SJSA1 (cell line): ENCODE results near the gene GAK. TPM values are rescaled to one million over a fixed set of nuclear protein-coding genes. Genes with fewer than 3 reads are reported as not detected.
"Not testable (repeated sequence)": the region's sequence is repeated elsewhere in the genome, so short reads cannot be mapped to it uniquely, and the experiment has no call there.

Experiments
- DNase-seq, 2 experiments: peaks; one replicate each; pipeline ENCODE4 v3.0.0-alpha.2; 2015 to 2020; ENCODE audit warnings: low spot score in 2 of 2, low read depth in 1 of 2
- H3K27ac ChIP-seq: fragments of 250-450 bp; sonication (Bioruptor Pico); 2 replicates; pipeline ENCODE4 v1.5.1; 2020; ENCODE audit warnings: mild to moderate bottlenecking, moderate library complexity
- H3K27me3 ChIP-seq: fragments of 250-450 bp; sonication (Bioruptor Pico); replicated peaks from 2 replicates; pipeline ENCODE4 v1.5.1; 2020; ENCODE audit warnings: mild to moderate bottlenecking, moderate library complexity
- H3K36me3 ChIP-seq: fragments of 250-450 bp; sonication (Bioruptor Pico); 2 replicates; pipeline ENCODE4 v1.5.1; 2020; ENCODE audit warnings: mild to moderate bottlenecking
- H3K4me1 ChIP-seq: fragments of 250-450 bp; sonication (Bioruptor Pico); replicated peaks from 2 replicates; pipeline ENCODE4 v1.6.1; 2021; ENCODE audit warnings: mild to moderate bottlenecking
- H3K4me3 ChIP-seq: fragments of 250-450 bp; sonication (Bioruptor Pico); 2 replicates; pipeline ENCODE4 v1.5.1; 2020; ENCODE audit warnings: mild to moderate bottlenecking
- H3K9me3 ChIP-seq: fragments of 250-450 bp; sonication (Bioruptor Pico); replicated peaks from 2 replicates; pipeline ENCODE4 v1.5.1; 2020; ENCODE audit warnings: mild to moderate bottlenecking
- total RNA-seq: library from RNA; depleted of rRNA; stranded (reverse); fragments of >200 nt; shearing (Covaris generic); gene quantifications from 2 replicates; pipeline ENCODE4 v1.2.3, GENCODE V29; 2014

The GAK gene
- total RNA-seq, 1 experiment from 2014 or later = 44.4 TPM

GRCh38 chr4:820230-821172 is 111.6 kb downstream of the GAK start:
- H3K27ac ChIP-seq = no peak overlapping the region
- H3K4me1 ChIP-seq = no peaks in the 10 kb centered on the region
- H3K27me3 ChIP-seq = peaks cover 13% of the 10 kb centered on the region
- H3K9me3 ChIP-seq = no peaks in the 10 kb centered on the region
- no peaks in the 10 kb centered on the region for H3K36me3 ChIP-seq
- DNase-seq = no peak
- H3K4me3 ChIP-seq = no peak overlapping the region

GRCh38 chr4:819401-820229 is 112.5 kb downstream of the GAK start:
- no peak overlapping the region for H3K4me3 ChIP-seq
- H3K27me3 ChIP-seq = peaks cover 7% of the 10 kb centered on the region; the same call in 1 of the 2 replicates

GRCh38 chr4:818106-818921 is 113.8 kb downstream of the GAK start:
- H3K9me3 ChIP-seq = no peaks in the 10 kb centered on the region
- no peak for DNase-seq
- H3K27me3 ChIP-seq = peaks cover 5% of the 10 kb centered on the region; the same call in 1 of the 2 replicates
- H3K27ac ChIP-seq = no peak overlapping the region
- no peaks in the 10 kb centered on the region for H3K4me1 ChIP-seq
- no peak overlapping the region for H3K4me3 ChIP-seq
- no peaks in the 10 kb centered on the region for H3K36me3 ChIP-seq

More at GRCh38 chr4:819401-820229, 112.5 kb downstream of the GAK start:
- Histone ChIP-seq H3K4me1 (no peaks in the 10 kb centered on the region), H3K27ac (no peak overlapping the region), H3K9me3 (no peaks in the 10 kb centered on the region), H3K36me3 (no peaks in the 10 kb centered on the region)
- DNase-seq = no peak

GRCh38 chr4:815464-816146 is 116.5 kb downstream of the GAK start:
- Histone ChIP-seq H3K9me3 (no peaks in the 10 kb centered on the region), H3K4me3 (no peak overlapping the region), H3K27me3 (peaks cover 5% of the 10 kb centered on the region; the same call in 1 of the 2 replicates), H3K27ac (no peak overlapping the region), H3K36me3 (no peaks in the 10 kb centered on the region), H3K4me1 (no peaks in the 10 kb centered on the region)
- DNase-seq = no peak

- H3K36me3 ChIP-seq = no peaks in the 10 kb centered on the region
- no peaks in the 10 kb centered on the region for H3K9me3 ChIP-seq
- no peak overlapping the region for H3K27ac ChIP-seq
- H3K4me3 ChIP-seq = no peak overlapping the region
- peaks cover 5% of the 10 kb centered on the region; the same call in 1 of the 2 replicates for H3K27me3 ChIP-seq
- H3K4me1 ChIP-seq = no peaks in the 10 kb centered on the region
- DNase-seq = no peak
Measured at GRCh38 chr4:814312-814850, 117.7 kb downstream of the GAK start.

GRCh38 chr4:813900-814299 is 118.2 kb downstream of the GAK start:
- no peak for DNase-seq
- no peaks in the 10 kb centered on the region for H3K9me3 ChIP-seq
- no peaks in the 10 kb centered on the region for H3K4me1 ChIP-seq
- H3K36me3 ChIP-seq = no peaks in the 10 kb centered on the region
- H3K27me3 ChIP-seq = peaks cover 5% of the 10 kb centered on the region; the same call in 1 of the 2 replicates
- H3K4me3 ChIP-seq = no peak overlapping the region
- no peak overlapping the region for H3K27ac ChIP-seq

GRCh38 chr4:808860-809570 is 123.1 kb downstream of the GAK start:
- no peaks in the 10 kb centered on the region for H3K4me1 ChIP-seq
- H3K4me3 ChIP-seq = no peak overlapping the region
- H3K9me3 ChIP-seq = no peaks in the 10 kb centered on the region
- no peak overlapping the region for H3K27ac ChIP-seq
- no peak for DNase-seq
- no peaks in the 10 kb centered on the region for H3K27me3 ChIP-seq
- H3K36me3 ChIP-seq = no peaks in the 10 kb centered on the region

- Histone ChIP-seq H3K27me3 (no peaks in the 10 kb centered on the region), H3K36me3 (no peaks in the 10 kb centered on the region), H3K9me3 (no peaks in the 10 kb centered on the region), H3K27ac (no peak overlapping the region), H3K4me3 (no peak overlapping the region), H3K4me1 (no peaks in the 10 kb centered on the region)
- DNase-seq = no peak
Measured at GRCh38 chr4:807792-808191, 124.3 kb downstream of the GAK start.

- H3K27ac ChIP-seq, H3K27me3 ChIP-seq, H3K4me1 ChIP-seq, H3K4me3 ChIP-seq, H3K9me3 ChIP-seq, DNase-seq, H3K36me3 ChIP-seq: not testable (repeated sequence)
Measured at GRCh38 chr4:806979-807378, 125.1 kb downstream of the GAK start.

- H3K9me3 ChIP-seq = no peaks in the 10 kb centered on the region
- no peaks in the 10 kb centered on the region for H3K36me3 ChIP-seq
Measured at GRCh38 chr4:804804-805203, 127.3 kb downstream of the GAK start.

GRCh38 chr4:803884-804283 is 128.2 kb downstream of the GAK start:
- DNase-seq = no peak
- no peak overlapping the region for H3K27ac ChIP-seq
- no peaks in the 10 kb centered on the region for H3K9me3 ChIP-seq
- no peaks in the 10 kb centered on the region for H3K36me3 ChIP-seq
- no peaks in the 10 kb centered on the region for H3K27me3 ChIP-seq
- no peak overlapping the region for H3K4me3 ChIP-seq
- H3K4me1 ChIP-seq = no peaks in the 10 kb centered on the region

More at GRCh38 chr4:804804-805203, 127.3 kb downstream of the GAK start:
- no peaks in the 10 kb centered on the region for H3K4me1 ChIP-seq
- H3K27me3 ChIP-seq = no peaks in the 10 kb centered on the region
- no peak for DNase-seq
- no peak overlapping the region for H3K4me3 ChIP-seq
- H3K27ac ChIP-seq = no peak overlapping the region

- DNase-seq = no peak
- no peaks in the 10 kb centered on the region for H3K36me3 ChIP-seq
Measured at GRCh38 chr4:801436-802124, 130.5 kb downstream of the GAK start.

More at GRCh38 chr4:801436-802124, 130.5 kb downstream of the GAK start:
- Histone ChIP-seq H3K27ac (no peak overlapping the region), H3K27me3 (no peaks in the 10 kb centered on the region), H3K4me3 (no peak overlapping the region), H3K9me3 (no peaks in the 10 kb centered on the region), H3K4me1 (no peaks in the 10 kb centered on the region)
